NB4 (cell line): ENCODE measurements around the gene CNTNAP2.

Source experiments
- CTCF ChIP-seq: IDR thresholded peaks from one replicate; pipeline ENCODE4 v1.5.1; 2012; ENCODE audit warnings: low read depth, low read length
- MYC ChIP-seq: IDR thresholded peaks from 2 replicates; pipeline ENCODE4 v1.6.1; 2011; ENCODE audit warnings: low read depth, low read length
- POLR2A ChIP-seq: IDR thresholded peaks from 2 replicates; pipeline ENCODE4 v1.6.1; 2011; ENCODE audit warnings: mild to moderate bottlenecking; ENCODE audit not compliant: insufficient read length; ENCODE audit errors: extremely low read depth

- TF ChIP-seq POLR2A (no peak), CTCF (no peak), MYC (no peak)
Observed at GRCh38 chr7:146804620-146805019, 688.0 kb downstream of the CNTNAP2 start.
